ENCODE data around the gene RAPGEF4.
"Not testable (repeated sequence)": the region's sequence is repeated elsewhere in the genome, so short reads cannot be mapped to it uniquely, and the experiment has no call there.

Gene RAPGEF4

GRCh38 chr2:172774302-172774701 lies 38.7 kb downstream of the RAPGEF4 start:
- no peak for DNase-seq (ENCODE audit: low spot score)

GRCh38 chr2:172775319-172775718 lies 39.7 kb downstream of the RAPGEF4 start:
- DNase-seq (ENCODE audit: low spot score) = no peak

GRCh38 chr2:172777431-172777830 lies 41.8 kb downstream of the RAPGEF4 start:
- DNase-seq (ENCODE audit: low spot score) = no peak

GRCh38 chr2:172782506-172783164 lies 47.0 kb downstream of the RAPGEF4 start:
- peak; percentile 26 for DNase-seq (ENCODE audit: low spot score)

GRCh38 chr2:172783165-172783898 lies 47.7 kb downstream of the RAPGEF4 start:
- DNase-seq (ENCODE audit: low spot score) = peak; percentile 90

GRCh38 chr2:172788871-172789270 lies 53.2 kb downstream of the RAPGEF4 start:
- no peak for DNase-seq (ENCODE audit: low spot score)

- no peak for DNase-seq (ENCODE audit: low spot score)
These were observed 54.8 kb downstream of the RAPGEF4 start for GRCh38 chr2:172790404-172790803.

- DNase-seq (ENCODE audit: low spot score) = no peak
These were observed 56.3 kb downstream of the RAPGEF4 start for GRCh38 chr2:172791953-172792352.

- DNase-seq (ENCODE audit: low spot score) = no peak
These were observed 57.1 kb downstream of the RAPGEF4 start for GRCh38 chr2:172792711-172793110.

GRCh38 chr2:172803308-172803707 lies 67.7 kb downstream of the RAPGEF4 start:
- not testable (repeated sequence) for DNase-seq (ENCODE audit: low spot score)

- DNase-seq (ENCODE audit: low spot score) = no peak
These were observed 68.8 kb downstream of the RAPGEF4 start for GRCh38 chr2:172804423-172804822.

GRCh38 chr2:172806493-172806892 lies 70.8 kb downstream of the RAPGEF4 start:
- DNase-seq (ENCODE audit: low spot score) = peak; percentile 63

- no peak for DNase-seq (ENCODE audit: low spot score)
These were observed 71.4 kb downstream of the RAPGEF4 start for GRCh38 chr2:172806996-172807395.

- DNase-seq (ENCODE audit: low spot score) = no peak
These were observed 72.5 kb downstream of the RAPGEF4 start for GRCh38 chr2:172808156-172808555.

GRCh38 chr2:172811027-172811426 lies 75.4 kb downstream of the RAPGEF4 start:
- no peak for DNase-seq (ENCODE audit: low spot score)

- DNase-seq (ENCODE audit: low spot score) = no peak
These were observed 76.6 kb downstream of the RAPGEF4 start for GRCh38 chr2:172812158-172812744.

- peak; percentile 32 for DNase-seq (ENCODE audit: low spot score)
These were observed 77.8 kb downstream of the RAPGEF4 start for GRCh38 chr2:172813314-172813888.

- no peak for DNase-seq (ENCODE audit: low spot score)
These were observed 81.8 kb downstream of the RAPGEF4 start for GRCh38 chr2:172817411-172817810.

- DNase-seq (ENCODE audit: low spot score) = no peak
These were observed 84.3 kb downstream of the RAPGEF4 start for GRCh38 chr2:172819943-172820342.

GRCh38 chr2:172821370-172822338 lies 86.0 kb downstream of the RAPGEF4 start:
- no peak for DNase-seq (ENCODE audit: low spot score)

GRCh38 chr2:172822585-172822984 lies 86.9 kb downstream of the RAPGEF4 start:
- no peak for DNase-seq (ENCODE audit: low spot score)
